SK-N-SH treated with all-trans-retinoic acid at 6 μM for 48 hours (cell line): ENCODE results near the gene GRAMD1C.

Source experiments
- ATAC-seq: fragments of 200-7000 bp; cut with Tn5 transposase; 3 replicates; pipeline ENCODE4 v1.9.1; 2020; ENCODE audit warnings: mild to moderate bottlenecking, moderate library complexity
- ARNTL ChIP-seq: fragments of 450-650 bp; formaldehyde crosslinking; IDR thresholded peaks from 2 replicates; pipeline ENCODE4 v1.5.0; 2020; ENCODE audit warnings: low read depth, mild to moderate bottlenecking, moderate library complexity, borderline replicate concordance
- BACH2 ChIP-seq: fragments of 250-450 bp; sonication (Bioruptor Pico); IDR thresholded peaks from 2 replicates; pipeline ENCODE4 v1.9.0; 2021; ENCODE audit warnings: mild to moderate bottlenecking, borderline replicate concordance
- CSDC2 ChIP-seq: fragments of 250-450 bp; sonication (Bioruptor Pico); IDR thresholded peaks from 2 replicates; pipeline ENCODE4 v1.5.0; 2020; ENCODE audit warnings: mild to moderate bottlenecking, moderate library complexity
- ESRRG ChIP-seq: fragments of 250-450 bp; sonication (Bioruptor Pico); IDR thresholded peaks from 2 replicates; pipeline ENCODE4 v1.6.1; 2021; ENCODE audit warnings: mild to moderate bottlenecking
- GLIS3 ChIP-seq: fragments of 250-450 bp; sonication (Bioruptor Pico); IDR thresholded peaks from 2 replicates; pipeline ENCODE4 v1.5.0; 2020; ENCODE audit warnings: mild to moderate bottlenecking, moderate library complexity
- OSR1 ChIP-seq: fragments of 250-450 bp; sonication (Bioruptor Pico); IDR thresholded peaks from 2 replicates; pipeline ENCODE4 v1.8.0; 2022; ENCODE audit warnings: moderate library complexity, mild to moderate bottlenecking, inconsistent platforms
- PPARA ChIP-seq: fragments of 250-450 bp; sonication (Bioruptor Pico); IDR thresholded peaks from 2 replicates; pipeline ENCODE4 v1.5.0; 2020; ENCODE audit warnings: mild to moderate bottlenecking, borderline replicate concordance
- RARB ChIP-seq: fragments of 250-450 bp; sonication (Bioruptor Pico); IDR thresholded peaks from 2 replicates; pipeline ENCODE4 v1.8.0; 2021; ENCODE audit warnings: mild to moderate bottlenecking, moderate library complexity
- SNAI2 ChIP-seq: fragments of 250-450 bp; sonication (Bioruptor Pico); IDR thresholded peaks from 2 replicates; pipeline ENCODE4 v1.5.0; 2020; ENCODE audit warnings: mild to moderate bottlenecking, moderate library complexity
- TOX ChIP-seq: fragments of 250-450 bp; sonication (Bioruptor Pico); IDR thresholded peaks from 2 replicates; pipeline ENCODE4 v1.8.0; 2021; ENCODE audit warnings: mild to moderate bottlenecking, moderate library complexity, borderline replicate concordance
- ZFP3 ChIP-seq: fragments of 250-450 bp; sonication (Bioruptor Pico); IDR thresholded peaks from 2 replicates; pipeline ENCODE4 v1.5.0; 2020; ENCODE audit warnings: mild to moderate bottlenecking, moderate library complexity
- ZFP30 ChIP-seq: fragments of 450-650 bp; formaldehyde crosslinking; IDR thresholded peaks from 2 replicates; pipeline ENCODE4 v1.5.0; 2022; ENCODE audit warnings: mild to moderate bottlenecking, moderate library complexity
- ZNF565 ChIP-seq: fragments of 450-650 bp; formaldehyde crosslinking; conservative IDR thresholded peaks from 2 replicates; pipeline ENCODE4 v1.5.0; 2020; ENCODE audit warnings: low read depth, mild to moderate bottlenecking, moderate library complexity
- ZNF70 ChIP-seq: fragments of 450-650 bp; formaldehyde crosslinking; IDR thresholded peaks from 2 replicates; pipeline ENCODE4 v1.5.0; 2020; ENCODE audit warnings: mild to moderate bottlenecking, moderate library complexity
- ZNF8 ChIP-seq: fragments of 450-650 bp; formaldehyde crosslinking; IDR thresholded peaks from 2 replicates; pipeline ENCODE4 v1.5.0; 2020; ENCODE audit warnings: mild to moderate bottlenecking, moderate library complexity
- TF ChIP-seq, protein P1 (sequence below): fragments of 250-450 bp; sonication (Bioruptor Pico); IDR thresholded peaks from 2 replicates; pipeline ENCODE4 v1.8.0; 2021; ENCODE audit warnings: low read depth, mild to moderate bottlenecking, moderate library complexity, borderline replicate concordance
- TF ChIP-seq, protein P2 (sequence below): fragments of 250-450 bp; sonication (Bioruptor Pico); IDR thresholded peaks from 2 replicates; pipeline ENCODE4 v1.5.0; 2020; ENCODE audit warnings: mild to moderate bottlenecking, moderate library complexity
- TF ChIP-seq, protein P3 (sequence below): fragments of 250-450 bp; sonication (Bioruptor Pico); IDR thresholded peaks from 2 replicates; pipeline ENCODE4 v1.5.1; 2020; ENCODE audit warnings: low read depth, mild to moderate bottlenecking, moderate library complexity
- TF ChIP-seq, protein P4 (sequence below): fragments of 250-450 bp; sonication (Bioruptor Pico); IDR thresholded peaks from 2 replicates; pipeline ENCODE4 v1.8.0; 2020; ENCODE audit warnings: mild to moderate bottlenecking, moderate library complexity, borderline replicate concordance
- TF ChIP-seq, protein P5 (sequence below): fragments of 250-450 bp; sonication (Bioruptor Pico); IDR thresholded peaks from 2 replicates; pipeline ENCODE4 v1.5.1; 2021; ENCODE audit warnings: mild to moderate bottlenecking, moderate library complexity

The GRAMD1C gene

DNA sequence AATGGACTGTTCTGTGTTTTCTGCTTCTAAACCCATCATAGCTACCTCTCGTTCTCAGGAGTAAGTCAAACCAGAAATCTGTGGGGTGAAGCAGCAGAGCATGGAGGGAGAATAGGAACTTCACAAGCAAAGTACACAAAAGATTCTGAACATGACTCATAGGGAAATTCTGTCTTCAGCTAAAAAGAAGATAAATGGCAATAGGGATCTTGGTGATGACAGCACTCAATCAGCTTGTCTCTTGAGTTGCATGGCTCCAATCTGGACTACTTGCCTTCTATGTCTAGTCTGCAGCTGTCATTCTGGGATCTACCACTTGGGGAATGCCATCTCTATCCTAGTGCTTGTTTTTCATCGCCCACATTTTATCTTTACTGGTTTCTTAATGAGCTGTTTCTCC, 13.5 kb upstream of the GRAMD1C start:
- TF ChIP-seq, protein P1, sequence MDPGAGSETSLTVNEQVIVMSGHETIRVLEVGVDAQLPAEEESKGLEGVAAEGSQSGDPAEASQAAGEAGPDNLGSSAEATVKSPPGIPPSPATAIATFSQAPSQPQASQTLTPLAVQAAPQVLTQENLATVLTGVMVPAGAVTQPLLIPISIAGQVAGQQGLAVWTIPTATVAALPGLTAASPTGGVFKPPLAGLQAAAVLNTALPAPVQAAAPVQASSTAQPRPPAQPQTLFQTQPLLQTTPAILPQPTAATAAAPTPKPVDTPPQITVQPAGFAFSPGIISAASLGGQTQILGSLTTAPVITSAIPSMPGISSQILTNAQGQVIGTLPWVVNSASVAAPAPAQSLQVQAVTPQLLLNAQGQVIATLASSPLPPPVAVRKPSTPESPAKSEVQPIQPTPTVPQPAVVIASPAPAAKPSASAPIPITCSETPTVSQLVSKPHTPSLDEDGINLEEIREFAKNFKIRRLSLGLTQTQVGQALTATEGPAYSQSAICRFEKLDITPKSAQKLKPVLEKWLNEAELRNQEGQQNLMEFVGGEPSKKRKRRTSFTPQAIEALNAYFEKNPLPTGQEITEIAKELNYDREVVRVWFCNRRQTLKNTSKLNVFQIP (CRISPR knock-in tag): no peak
- TF ChIP-seq CSDC2 (CRISPR knock-in tag) (no peak), RARB (no peak), ZFP30 (CRISPR knock-in tag) (no peak), SNAI2 (CRISPR knock-in tag) (no peak), OSR1 (no peak), BACH2 (CRISPR knock-in tag) (no peak), ZNF70 (CRISPR knock-in tag) (no peak)
- TF ChIP-seq, protein P2, sequence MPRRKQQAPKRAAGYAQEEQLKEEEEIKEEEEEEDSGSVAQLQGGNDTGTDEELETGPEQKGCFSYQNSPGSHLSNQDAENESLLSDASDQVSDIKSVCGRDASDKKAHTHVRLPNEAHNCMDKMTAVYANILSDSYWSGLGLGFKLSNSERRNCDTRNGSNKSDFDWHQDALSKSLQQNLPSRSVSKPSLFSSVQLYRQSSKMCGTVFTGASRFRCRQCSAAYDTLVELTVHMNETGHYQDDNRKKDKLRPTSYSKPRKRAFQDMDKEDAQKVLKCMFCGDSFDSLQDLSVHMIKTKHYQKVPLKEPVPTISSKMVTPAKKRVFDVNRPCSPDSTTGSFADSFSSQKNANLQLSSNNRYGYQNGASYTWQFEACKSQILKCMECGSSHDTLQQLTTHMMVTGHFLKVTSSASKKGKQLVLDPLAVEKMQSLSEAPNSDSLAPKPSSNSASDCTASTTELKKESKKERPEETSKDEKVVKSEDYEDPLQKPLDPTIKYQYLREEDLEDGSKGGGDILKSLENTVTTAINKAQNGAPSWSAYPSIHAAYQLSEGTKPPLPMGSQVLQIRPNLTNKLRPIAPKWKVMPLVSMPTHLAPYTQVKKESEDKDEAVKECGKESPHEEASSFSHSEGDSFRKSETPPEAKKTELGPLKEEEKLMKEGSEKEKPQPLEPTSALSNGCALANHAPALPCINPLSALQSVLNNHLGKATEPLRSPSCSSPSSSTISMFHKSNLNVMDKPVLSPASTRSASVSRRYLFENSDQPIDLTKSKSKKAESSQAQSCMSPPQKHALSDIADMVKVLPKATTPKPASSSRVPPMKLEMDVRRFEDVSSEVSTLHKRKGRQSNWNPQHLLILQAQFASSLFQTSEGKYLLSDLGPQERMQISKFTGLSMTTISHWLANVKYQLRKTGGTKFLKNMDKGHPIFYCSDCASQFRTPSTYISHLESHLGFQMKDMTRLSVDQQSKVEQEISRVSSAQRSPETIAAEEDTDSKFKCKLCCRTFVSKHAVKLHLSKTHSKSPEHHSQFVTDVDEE (CRISPR knock-in tag): no peak
- peak; percentile 56; the same call in 1 of the 3 replicates for ATAC-seq

DNA sequence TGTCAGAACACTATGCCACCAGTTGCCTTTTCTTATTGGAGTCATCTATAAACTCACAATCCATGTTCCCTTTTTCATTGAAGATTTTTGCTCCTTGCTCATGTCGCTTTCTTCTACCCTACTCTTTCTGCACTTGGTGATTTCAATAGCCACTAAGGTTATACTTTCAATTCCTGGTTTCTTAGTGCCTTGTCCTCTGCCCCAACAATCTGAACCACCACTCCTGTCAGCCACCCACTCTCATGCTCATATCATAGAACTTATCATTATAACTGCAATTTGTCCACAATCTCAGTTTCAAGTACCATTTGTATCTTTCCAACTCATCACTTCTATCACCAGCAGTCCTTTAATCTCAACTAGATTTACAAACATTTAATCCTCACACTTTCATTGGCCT, 10.0 kb upstream of the GRAMD1C start:
- TF ChIP-seq BACH2 (CRISPR knock-in tag) (no peak), ZNF565 (no peak), PPARA (CRISPR knock-in tag) (no peak)
- TF ChIP-seq, protein P1 (CRISPR knock-in tag): no peak
- TF ChIP-seq, protein P3, sequence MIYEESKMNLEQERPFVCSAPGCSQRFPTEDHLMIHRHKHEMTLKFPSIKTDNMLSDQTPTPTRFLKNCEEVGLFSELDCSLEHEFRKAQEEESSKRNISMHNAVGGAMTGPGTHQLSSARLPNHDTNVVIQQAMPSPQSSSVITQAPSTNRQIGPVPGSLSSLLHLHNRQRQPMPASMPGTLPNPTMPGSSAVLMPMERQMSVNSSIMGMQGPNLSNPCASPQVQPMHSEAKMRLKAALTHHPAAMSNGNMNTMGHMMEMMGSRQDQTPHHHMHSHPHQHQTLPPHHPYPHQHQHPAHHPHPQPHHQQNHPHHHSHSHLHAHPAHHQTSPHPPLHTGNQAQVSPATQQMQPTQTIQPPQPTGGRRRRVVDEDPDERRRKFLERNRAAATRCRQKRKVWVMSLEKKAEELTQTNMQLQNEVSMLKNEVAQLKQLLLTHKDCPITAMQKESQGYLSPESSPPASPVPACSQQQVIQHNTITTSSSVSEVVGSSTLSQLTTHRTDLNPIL (CRISPR knock-in tag): no peak
- TF ChIP-seq, protein P4, sequence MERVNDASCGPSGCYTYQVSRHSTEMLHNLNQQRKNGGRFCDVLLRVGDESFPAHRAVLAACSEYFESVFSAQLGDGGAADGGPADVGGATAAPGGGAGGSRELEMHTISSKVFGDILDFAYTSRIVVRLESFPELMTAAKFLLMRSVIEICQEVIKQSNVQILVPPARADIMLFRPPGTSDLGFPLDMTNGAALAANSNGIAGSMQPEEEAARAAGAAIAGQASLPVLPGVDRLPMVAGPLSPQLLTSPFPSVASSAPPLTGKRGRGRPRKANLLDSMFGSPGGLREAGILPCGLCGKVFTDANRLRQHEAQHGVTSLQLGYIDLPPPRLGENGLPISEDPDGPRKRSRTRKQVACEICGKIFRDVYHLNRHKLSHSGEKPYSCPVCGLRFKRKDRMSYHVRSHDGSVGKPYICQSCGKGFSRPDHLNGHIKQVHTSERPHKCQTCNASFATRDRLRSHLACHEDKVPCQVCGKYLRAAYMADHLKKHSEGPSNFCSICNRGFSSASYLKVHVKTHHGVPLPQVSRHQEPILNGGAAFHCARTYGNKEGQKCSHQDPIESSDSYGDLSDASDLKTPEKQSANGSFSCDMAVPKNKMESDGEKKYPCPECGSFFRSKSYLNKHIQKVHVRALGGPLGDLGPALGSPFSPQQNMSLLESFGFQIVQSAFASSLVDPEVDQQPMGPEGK (CRISPR knock-in tag): no peak
- ATAC-seq: no peak

DNA sequence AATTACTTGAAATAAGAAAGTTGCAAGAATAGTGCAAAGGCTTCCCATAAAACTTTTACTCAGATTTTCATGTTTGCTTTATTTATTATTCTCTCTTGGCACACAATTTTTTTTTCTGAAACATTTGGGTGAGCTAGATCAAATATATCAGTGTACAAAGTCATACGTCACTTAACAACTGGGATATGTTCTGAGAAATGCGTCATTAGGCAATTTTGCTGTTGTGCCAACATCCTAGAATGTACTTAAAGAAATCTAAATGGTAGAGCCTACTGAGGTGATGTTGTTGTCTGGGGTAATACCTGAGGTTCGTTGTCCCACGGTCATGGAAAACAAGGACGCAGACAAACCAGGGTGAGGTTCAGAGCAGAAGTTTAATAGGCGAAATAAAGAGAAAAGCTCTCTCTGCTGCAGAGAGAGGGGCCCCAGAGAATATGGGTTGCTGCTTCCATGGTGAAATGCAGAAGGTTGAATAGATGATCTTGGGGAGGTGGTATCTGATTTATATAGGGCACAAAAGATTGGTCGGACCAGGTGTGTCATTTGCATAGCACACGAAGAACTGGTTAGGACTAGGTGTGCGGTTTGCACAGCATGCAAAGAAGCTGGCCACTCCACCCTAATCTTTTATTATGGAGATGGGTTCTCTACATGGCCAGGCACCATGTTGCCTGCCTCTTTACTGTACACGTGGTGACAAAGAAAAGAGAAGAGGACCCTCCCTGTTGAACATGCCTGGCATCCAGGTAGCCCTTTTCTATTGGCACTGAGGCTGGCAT, 8.8 kb upstream of the GRAMD1C start:
- TF ChIP-seq, protein P1 (CRISPR knock-in tag): no peak
- TF ChIP-seq, protein P2 (CRISPR knock-in tag): no peak
- TF ChIP-seq ESRRG (CRISPR knock-in tag) (no peak), GLIS3 (CRISPR knock-in tag) (no peak), ZFP30 (CRISPR knock-in tag) (no peak), ARNTL (no peak), TOX (CRISPR knock-in tag) (no peak), ZFP3 (CRISPR knock-in tag) (no peak), ZNF8 (CRISPR knock-in tag) (no peak)
- TF ChIP-seq, protein P5, sequence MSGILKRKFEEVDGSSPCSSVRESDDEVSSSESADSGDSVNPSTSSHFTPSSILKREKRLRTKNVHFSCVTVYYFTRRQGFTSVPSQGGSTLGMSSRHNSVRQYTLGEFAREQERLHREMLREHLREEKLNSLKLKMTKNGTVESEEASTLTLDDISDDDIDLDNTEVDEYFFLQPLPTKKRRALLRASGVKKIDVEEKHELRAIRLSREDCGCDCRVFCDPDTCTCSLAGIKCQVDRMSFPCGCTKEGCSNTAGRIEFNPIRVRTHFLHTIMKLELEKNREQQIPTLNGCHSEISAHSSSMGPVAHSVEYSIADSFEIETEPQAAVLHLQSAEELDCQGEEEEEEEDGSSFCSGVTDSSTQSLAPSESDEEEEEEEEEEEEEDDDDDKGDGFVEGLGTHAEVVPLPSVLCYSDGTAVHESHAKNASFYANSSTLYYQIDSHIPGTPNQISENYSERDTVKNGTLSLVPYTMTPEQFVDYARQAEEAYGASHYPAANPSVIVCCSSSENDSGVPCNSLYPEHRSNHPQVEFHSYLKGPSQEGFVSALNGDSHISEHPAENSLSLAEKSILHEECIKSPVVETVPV: no peak
- no peak for ATAC-seq
